H1 (cell line): ENCODE results near the gene PRKN. TPM values are rescaled to one million over a fixed set of nuclear protein-coding genes. Genes with fewer than 3 reads are reported as not detected.

ENCODE experiments used
- CEBPB ChIP-seq: IDR thresholded peaks from 2 replicates; pipeline ENCODE4 v1.6.1; 2012; ENCODE audit warnings: low read depth, low read length
- CHD1 ChIP-seq: IDR thresholded peaks from 2 replicates; pipeline ENCODE4 v1.6.1; 2012; ENCODE audit warnings: low read depth, low read length, improper control_type of control experiment
- PHF8 ChIP-seq: fragments of 200-600 bp; sonication (generic); conservative IDR thresholded peaks from 2 replicates; pipeline ENCODE4 v1.7.1; 2012; ENCODE audit warnings: low read depth, mild to moderate bottlenecking, inconsistent platforms, low read length, moderate library complexity
- POU5F1 ChIP-seq: IDR thresholded peaks from 2 replicates; pipeline ENCODE4 v1.6.1; 2011; ENCODE audit warnings: low read depth, mild to moderate bottlenecking, low read length, moderate library complexity
- RAD21 ChIP-seq, 2 experiments: IDR thresholded peaks in 1 of 2; conservative IDR thresholded peaks in 1 of 2; 2 replicates each; pipeline ENCODE4 v1.6.1; 2011; ENCODE audit warnings: low read depth in 2 of 2, low read length in 2 of 2, improper control_type of control experiment in 1 of 2, inconsistent platforms in 1 of 2, mild to moderate bottlenecking in 1 of 2, moderate library complexity in 1 of 2
- polyA plus RNA-seq, 7 experiments: library from polyadenylated mRNA; depleted of rRNA in 3 of 7; stranded (reverse) in 5 of 7; unstranded in 2 of 7; fragments of >200 nt in 5 of 7; fragments of 200-250 nt in 2 of 7; gene quantifications; 1 replicate in 5 of 7; 2 replicates in 1 of 7; 4 replicates in 1 of 7; pipeline versions ENCODE4 v1.2.1 to v1.2.3, GENCODE V29; 2011 to 2013; ENCODE audit warnings: missing spikeins in 2 of 7, mixed read lengths in 2 of 7
- total RNA-seq: library from RNA; stranded (reverse); fragmentation: NEBNext Ultra II Directional; extraction: Animal tissue kit (Norgen Biotek cat#: 25700); gene quantifications from 2 replicates; pipeline ENCODE4 v1.2.1, GENCODE V29; 2021

PRKN gene
- total and polyA plus RNA-seq, 2 of the 8 experiments (the other 6 are each of a cell fraction or from before 2014, with no cell fraction given) = 0.13 to 0.29 TPM

- TF ChIP-seq POU5F1 (no peak), CEBPB (no peak), PHF8 (no peak), RAD21 (IDR thresholded peaks at IDR 0.05 in 1 of 2, conservative IDR thresholded peaks at IDR 0.05 in 1 of 2; ENCODE audit: low read depth in 2 of 2, low read length in 2 of 2) (no peak), CHD1 (no peak)
Observed at GRCh38 chr6:161302949-161303348, 1424.6 kb downstream of the PRKN start (continued).
